Thyroid gland (tissue), 4 donors: ENCODE results near the gene ANO9. TPM values are rescaled to one million over a fixed set of nuclear protein-coding genes. Genes with fewer than 3 reads are reported as not detected.
"Not testable (repeated sequence)": the region's sequence is repeated elsewhere in the genome, so short reads cannot be mapped to it uniquely, and the experiment has no call there.

Experiments used
- DNase-seq, 2 donors: peaks; one replicate each; pipeline ENCODE4 v3.0.0-alpha.2; 2019
- H3K27ac ChIP-seq, 3 donors: fragments of 200-600 bp; sonication (generic); 1 replicate in 2 of 3; 2 replicates in 1 of 3; pipeline ENCODE4 v1.5.1; 2016 to 2019; ENCODE audit warnings: mild to moderate bottlenecking in 1 of 3, moderate library complexity in 1 of 3
- H3K27me3 ChIP-seq: fragments of 200-600 bp; sonication (generic); one replicate; pipeline ENCODE4 v1.5.1; 2019
- H3K36me3 ChIP-seq, 2 donors: fragments of 200-600 bp; sonication (generic); one replicate each; pipeline ENCODE4 v1.5.1; 2016 to 2019
- H3K4me1 ChIP-seq, 2 donors: fragments of 200-600 bp; sonication (generic); one replicate each; pipeline ENCODE4 v1.5.1; 2017 to 2019
- H3K4me3 ChIP-seq, 3 donors: fragments of 200-600 bp; sonication (generic); replicated peaks in 1 of 3; 1 replicate in 2 of 3; 2 replicates in 1 of 3; pipeline ENCODE4 v1.5.1; 2016; ENCODE audit warnings: mild to moderate bottlenecking in 1 of 3
- H3K9me3 ChIP-seq: fragments of 200-600 bp; sonication (generic); one replicate; pipeline ENCODE4 v1.5.1; 2017
- CTCF ChIP-seq, 6 experiments: fragments of 200-600 bp in 3 of 6; fragments of 450-650 bp in 3 of 6; sonication (generic) in 3 of 6; IDR thresholded peaks; one replicate each; pipeline ENCODE4 v1.5.1; 2016 to 2019; ENCODE audit warnings: antibody characterized with exemption in 6 of 6, mild to moderate bottlenecking in 2 of 6, inconsistent platforms in 1 of 6, moderate library complexity in 1 of 6
- POLR2A ChIP-seq, 2 donors: fragments of 450-650 bp; IDR thresholded peaks; one replicate each; pipeline ENCODE4 v1.6.1; 2017; ENCODE audit warnings: antibody characterized with exemption in 2 of 2, mild to moderate bottlenecking in 2 of 2, moderate library complexity in 1 of 2
- WGBS, 2 donors: methylation state at CpG; one replicate each; pipeline ENCODE4 v1.1.5; 2017; 5-methylcytosine and 5-hydroxymethylcytosine counted together
- intact Hi-C: fragments of 100-400 bp; cut with DNase I; formaldehyde crosslinking; loops from one replicate; pipeline ENCODE4 v1.15.1; 2023
- total RNA-seq, 4 donors: library from RNA; depleted of rRNA; stranded (reverse); fragments of >200 nt; gene quantifications; one replicate each; pipeline ENCODE4 v1.2.3, GENCODE V29; 2016

The ANO9 gene
- total RNA-seq, 4 donors from 2014 or later, result 3.7 to 6.4 (median 4.7) TPM

- Histone ChIP-seq H3K36me3 (no peaks in the 10 kb centered on the region), H3K9me3 (no peaks in the 10 kb centered on the region), H3K4me1 (peaks cover 30 to 32% of the 10 kb centered on the region in 2 donors), H3K27me3 (no peaks in the 10 kb centered on the region), H3K27ac (no peak overlapping the region), H3K4me3 (no peak overlapping the region)
- intact Hi-C loops, result no loop called here
- no peak for DNase-seq
- 77 to 89% methylated on average over 5 to 6 of the region's 11 CpGs for WGBS, 2 donors
- no peak for TF ChIP-seq POLR2A (IDR thresholded peaks at IDR 0.05)
- no peak for TF ChIP-seq CTCF (IDR thresholded peaks at IDR 0.05)
Measured at GRCh38 chr11:390175-390574, 51.6 kb downstream of the ANO9 start.

- H3K9me3 ChIP-seq, H3K36me3 ChIP-seq, intact Hi-C loops, H3K4me3 ChIP-seq, H3K27ac ChIP-seq, H3K27me3 ChIP-seq: not testable (repeated sequence)
- peak; percentile 74 to 80 for DNase-seq
- peaks cover 25 to 28% of the 10 kb centered on the region in 2 donors for H3K4me1 ChIP-seq
- WGBS, 2 donors, result 32 to 63% methylated on average over 4 to 17 of the region's 17 CpGs
Measured at GRCh38 chr11:389369-389768, 52.4 kb downstream of the ANO9 start.

GRCh38 chr11:387193-387793, 54.5 kb downstream of the ANO9 start:
- Histone ChIP-seq H3K27ac (no peak overlapping the region), H3K4me3 (no peak overlapping the region), H3K9me3 (no peaks in the 10 kb centered on the region), H3K4me1 (peaks cover 17 to 20% of the 10 kb centered on the region in 2 donors), H3K36me3 (no peaks in the 10 kb centered on the region), H3K27me3 (no peaks in the 10 kb centered on the region)
- no peak for DNase-seq
- intact Hi-C loops, result no loop called here
- TF ChIP-seq POLR2A (IDR thresholded peaks at IDR 0.05), result no peak
- no peak for TF ChIP-seq CTCF (IDR thresholded peaks at IDR 0.05)
- 75 to 80% methylated on average over 4 of the region's 4 CpGs for WGBS, 2 donors

GRCh38 chr11:386483-386882, 55.3 kb downstream of the ANO9 start:
- TF ChIP-seq POLR2A (IDR thresholded peaks at IDR 0.05) (no peak), CTCF (IDR thresholded peaks at IDR 0.05) (no peak)
- Histone ChIP-seq H3K27me3 (no peaks in the 10 kb centered on the region), H3K9me3 (no peaks in the 10 kb centered on the region), H3K4me1 (peaks cover 14 to 18% of the 10 kb centered on the region in 2 donors), H3K27ac (no peak overlapping the region), H3K36me3 (no peaks in the 10 kb centered on the region), H3K4me3 (no peak overlapping the region)
- intact Hi-C loops, result no loop called here
- 92 to 97% methylated on average over 6 of the region's 6 CpGs for WGBS, 2 donors
- no peak for DNase-seq

- Histone ChIP-seq H3K27ac (no peak overlapping the region), H3K27me3 (no peaks in the 10 kb centered on the region), H3K9me3 (no peaks in the 10 kb centered on the region), H3K4me1 (peaks cover 7 to 11% of the 10 kb centered on the region in 2 donors), H3K36me3 (no peaks in the 10 kb centered on the region), H3K4me3 (no peak overlapping the region)
- TF ChIP-seq POLR2A (IDR thresholded peaks at IDR 0.05) (no peak), CTCF (IDR thresholded peaks at IDR 0.05) (no peak)
- WGBS, 2 donors, result 99 to 100% methylated on average over 10 to 11 of the region's 19 CpGs
- intact Hi-C loops, result no loop called here
- DNase-seq, result no peak
Measured at GRCh38 chr11:385594-386351, 56.0 kb downstream of the ANO9 start.
